SK-N-SH (cell line): ENCODE results near the gene PLOD2. TPM values are rescaled to one million over a fixed set of nuclear protein-coding genes. Genes with fewer than 3 reads are reported as not detected.

Source experiments
- CTCF ChIA-PET: fragments of 300-600, 350-600 bp; formaldehyde crosslinking; extraction: SDS; loops from one replicate; lab custom pipeline; 2021; lab: Yijun Ruan, JAX
- POLR2A ChIA-PET: fragments of 350-600 bp; sonication (Branson Sonifier 250); formaldehyde crosslinking; extraction: SDS; loops from one replicate; lab custom pipeline; 2020; ENCODE audit warnings: antibody characterized with exemption, inconsistent platforms; lab: Yijun Ruan, JAX
- DNase-seq: peaks from one replicate; pipeline ENCODE4 v3.0.0; 2012
- H2AFZ ChIP-seq: fragments of 200-600 bp; sonication (generic); 2 replicates; pipeline ENCODE4 v1.8.1; 2016; ENCODE audit warnings: antibody characterized with exemption, mild to moderate bottlenecking, low read depth
- H3F3A ChIP-seq: fragments of 200-600 bp; sonication (generic); replicated peaks from 2 replicates; pipeline ENCODE3; 2016; ENCODE audit warnings: antibody characterized with exemption, mild to moderate bottlenecking; ENCODE audit not compliant: insufficient read depth
- H3K27ac ChIP-seq, 2 experiments: fragments of 200-500 bp in 1 of 2; fragments of 200-600 bp in 1 of 2; sonication (Bioruptor generic) in 1 of 2; sonication (generic), shearing (Covaris generic) in 1 of 2; 2 replicates each; pipeline versions ENCODE4 v1.5.1 to v1.6.1; 2014 to 2016; ENCODE audit warnings: low read depth in 2 of 2, inconsistent platforms in 1 of 2, low read length in 1 of 2, mild to moderate bottlenecking in 1 of 2, mixed read lengths in 1 of 2
- H3K27me3 ChIP-seq: fragments of 200-600 bp; sonication (generic), shearing (Covaris generic); 2 replicates; pipeline ENCODE4 v1.6.1; 2016; ENCODE audit warnings: mixed run types; ENCODE audit not compliant: insufficient read depth
- H3K36me3 ChIP-seq, 2 experiments: fragments of 200-500 bp in 1 of 2; fragments of 200-600 bp in 1 of 2; sonication (Bioruptor generic) in 1 of 2; sonication (generic) in 1 of 2; replicated peaks in 1 of 2; 2 replicates each; pipeline versions ENCODE3 to v1.5.1; 2014 to 2016; ENCODE audit warnings: low read length in 1 of 2, mild to moderate bottlenecking in 1 of 2; ENCODE audit not compliant: insufficient read depth in 2 of 2, control insufficient read depth in 1 of 2
- H3K4me1 ChIP-seq, 2 experiments: fragments of 200-500 bp in 1 of 2; fragments of 200-600 bp in 1 of 2; sonication (Bioruptor generic) in 1 of 2; sonication (generic), shearing (Covaris generic) in 1 of 2; 2 replicates each; pipeline versions ENCODE4 v1.5.1 to v1.6.1; 2014 to 2016; ENCODE audit warnings: low read depth in 1 of 2, low read length in 1 of 2, mixed run types in 1 of 2; ENCODE audit not compliant: insufficient read depth in 2 of 2, control insufficient read depth in 1 of 2
- H3K4me2 ChIP-seq: fragments of 200-600 bp; sonication (generic), shearing (Covaris generic); 2 replicates; pipeline ENCODE4 v1.6.1; 2017; ENCODE audit warnings: mixed run types
- H3K4me3 ChIP-seq, 2 experiments: fragments of 200-500 bp in 1 of 2; fragments of 200-600 bp in 1 of 2; sonication (Bioruptor generic) in 1 of 2; sonication (generic), shearing (Covaris generic) in 1 of 2; 2 replicates each; pipeline versions ENCODE4 v1.5.1 to v1.8.1; 2014 to 2016; ENCODE audit warnings: low read depth in 2 of 2, inconsistent platforms in 1 of 2, low read length in 1 of 2, mild to moderate bottlenecking in 1 of 2, mixed read lengths in 1 of 2, moderate library complexity in 1 of 2
- H3K79me2 ChIP-seq: fragments of 200-600 bp; sonication (generic); 2 replicates; pipeline ENCODE4 v1.8.1; 2017; ENCODE audit warnings: mild to moderate bottlenecking; ENCODE audit not compliant: insufficient read depth
- H3K9ac ChIP-seq: fragments of 200-600 bp; sonication (generic); 2 replicates; pipeline ENCODE4 v1.6.1; 2017; ENCODE audit warnings: mixed run types
- H3K9me2 ChIP-seq: fragments of 200-600 bp; sonication (generic); 2 replicates; pipeline ENCODE4 v1.6.1; 2017; ENCODE audit warnings: mixed run types
- H3K9me3 ChIP-seq: fragments of 200-600 bp; sonication (generic); 2 replicates; pipeline ENCODE4 v1.6.1; 2017; ENCODE audit warnings: mixed run types, mild to moderate bottlenecking, moderate library complexity
- H4K20me1 ChIP-seq: fragments of 200-600 bp; sonication (generic); 2 replicates; pipeline ENCODE4 v1.6.1; 2017; ENCODE audit warnings: mild to moderate bottlenecking, mixed run types; ENCODE audit not compliant: insufficient read depth
- CHD2 ChIP-seq: fragments of 150-350 bp; IDR thresholded peaks from 2 replicates; pipeline ENCODE4 v1.6.1; 2018; ENCODE audit warnings: low read length; ENCODE audit not compliant: partially characterized antibody
- EP300 ChIP-seq, 2 experiments: IDR thresholded peaks; 2 replicates each; pipeline versions ENCODE4 v1.4.0 to v1.6.1; 2012; ENCODE audit warnings: borderline replicate concordance in 1 of 2, low read depth in 1 of 2, low read length in 1 of 2
- EZH2phosphoT487 ChIP-seq: fragments of 200-600 bp; sonication (generic); IDR thresholded peaks from 2 replicates; pipeline ENCODE4 v1.6.1; 2017; ENCODE audit warnings: low read depth, mixed run types, mild to moderate bottlenecking, antibody characterized with exemption, moderate library complexity, borderline replicate concordance
- FOXJ3 ChIP-seq: sonication (generic); formaldehyde crosslinking; IDR thresholded peaks from 2 replicates; pipeline ENCODE4 v1.5.1; 2020; ENCODE audit warnings: mild to moderate bottlenecking, missing genetic modification reagents
- GABPA ChIP-seq: IDR thresholded peaks from 2 replicates; pipeline ENCODE4 v1.4.0; 2012; ENCODE audit warnings: low read depth, mild to moderate bottlenecking
- MXI1 ChIP-seq: IDR thresholded peaks from 2 replicates; pipeline ENCODE4 v1.6.1; 2012; ENCODE audit warnings: mild to moderate bottlenecking, low read depth, low read length, improper control_type of control experiment
- NFIC ChIP-seq: IDR thresholded peaks from 2 replicates; pipeline ENCODE4 v1.4.0; 2012; ENCODE audit warnings: borderline replicate concordance
- RAD21 ChIP-seq: IDR thresholded peaks from 2 replicates; pipeline ENCODE4 v1.6.1; 2012; ENCODE audit warnings: mild to moderate bottlenecking, low read length
- RCOR1 ChIP-seq: fragments of 150-350 bp; IDR thresholded peaks from 2 replicates; pipeline ENCODE4 v1.6.1; 2017; ENCODE audit warnings: antibody characterized with exemption, low read length
- RFX5 ChIP-seq: IDR thresholded peaks from 2 replicates; pipeline ENCODE4 v1.6.1; 2012; ENCODE audit warnings: mild to moderate bottlenecking, improper control_type of control experiment, low read length
- SIN3A ChIP-seq: IDR thresholded peaks from 2 replicates; pipeline ENCODE4 v1.6.1; 2012; ENCODE audit warnings: low read depth, mild to moderate bottlenecking, low read length, moderate library complexity, borderline replicate concordance
- SMC3 ChIP-seq: IDR thresholded peaks from 2 replicates; pipeline ENCODE4 v1.6.1; 2012; ENCODE audit warnings: low read depth, low read length, improper control_type of control experiment
- TAF1 ChIP-seq: IDR thresholded peaks from 2 replicates; pipeline ENCODE4 v1.6.1; 2012; ENCODE audit warnings: low read depth, mild to moderate bottlenecking, low read length, moderate library complexity, borderline replicate concordance
- TCF12 ChIP-seq: IDR thresholded peaks from 2 replicates; pipeline ENCODE4 v1.4.0; 2012
- TEAD4 ChIP-seq: IDR thresholded peaks from 2 replicates; pipeline ENCODE4 v1.4.0; 2012; ENCODE audit warnings: mild to moderate bottlenecking, borderline replicate concordance; ENCODE audit not compliant: insufficient read depth
- WGBS: methylation state at CpG from one replicate; pipeline ENCODE4 v1.1.6; 2017; ENCODE audit warnings: low lambda C conversion rate; 5-methylcytosine and 5-hydroxymethylcytosine counted together
- polyA plus RNA-seq, 3 experiments: library from polyadenylated mRNA; depleted of rRNA; stranded (reverse); fragments of >200 nt; gene quantifications; 2 replicates each; pipeline ENCODE4 v1.2.3, GENCODE V29; 2012
- TF ChIP-seq, protein P1 (sequence below): IDR thresholded peaks from 2 replicates; pipeline ENCODE4; 2012
- TF ChIP-seq, protein P2 (sequence below): fragments of 150-350 bp; IDR thresholded peaks from 2 replicates; pipeline ENCODE4 v1.6.1; 2017; ENCODE audit warnings: antibody characterized with exemption, low read length, low read depth, borderline replicate concordance
- TF ChIP-seq, protein P3 (sequence below): IDR thresholded peaks from 2 replicates; pipeline ENCODE4 v1.6.1; 2012; ENCODE audit warnings: mild to moderate bottlenecking, low read depth, low read length, moderate library complexity
- TF ChIP-seq, protein P4 (sequence below): fragments of 150-350 bp; IDR thresholded peaks from 2 replicates; pipeline ENCODE4 v1.6.1; 2016; ENCODE audit warnings: mild to moderate bottlenecking, low read depth, low read length

PLOD2 gene
- polyA plus RNA-seq, 1 of the 3 experiments (the other 2 are of a cell fraction) = 0.58 TPM

DNA sequence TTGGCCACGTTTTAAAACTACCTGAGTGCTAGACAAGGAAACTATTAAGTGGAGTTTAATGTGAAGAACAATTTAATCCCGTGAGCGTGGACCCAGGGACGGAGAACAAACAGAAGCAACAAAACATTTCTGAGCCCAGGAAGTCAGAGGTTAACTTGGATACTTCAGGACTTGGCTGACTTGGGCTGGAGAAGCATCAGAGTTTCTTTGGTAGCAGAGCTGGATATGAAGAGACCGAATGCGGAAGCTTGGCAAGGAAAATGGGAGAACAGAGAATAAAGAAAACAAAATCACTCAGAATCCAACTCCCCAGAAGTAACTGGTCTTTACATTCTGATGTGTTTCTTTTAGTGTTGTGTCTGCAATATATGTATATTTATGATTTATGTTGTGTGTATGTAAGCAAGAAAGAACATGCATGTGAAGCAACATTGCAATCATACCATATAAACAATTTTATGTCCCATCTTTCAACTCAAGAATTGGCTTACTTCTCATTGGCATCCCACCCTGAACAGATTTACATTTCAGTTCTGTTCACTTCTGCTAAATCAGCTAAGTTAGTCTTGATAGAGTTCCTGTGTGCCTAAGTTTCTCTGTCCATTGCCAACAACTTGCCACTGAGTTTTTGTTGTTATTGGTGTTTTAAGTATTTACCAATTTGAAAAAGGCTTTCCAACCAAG, 17.2 kb upstream of the PLOD2 start:
- Histone ChIP-seq H3K4me3 (no peak overlapping the region), H3K9me3 (no peaks in the 10 kb centered on the region), H3K4me1 (no peaks in the 10 kb centered on the region), H3K4me2 (no peak overlapping the region), H2AFZ (no peak overlapping the region), H3K36me3 (no peaks in the 10 kb centered on the region), H3F3A (no peaks in the 10 kb centered on the region), H3K9ac (no peak overlapping the region), H3K79me2 (no peaks in the 10 kb centered on the region), H3K27ac (no peak overlapping the region), H4K20me1 (no peaks in the 10 kb centered on the region), H3K9me2 (no peaks in the 10 kb centered on the region)
- 24% methylated on average over 6 of the region's 6 CpGs for WGBS
- no peak for DNase-seq
- TF ChIP-seq RFX5 = no peak
- TF ChIP-seq TAF1 = no peak
- TF ChIP-seq, protein P1, sequence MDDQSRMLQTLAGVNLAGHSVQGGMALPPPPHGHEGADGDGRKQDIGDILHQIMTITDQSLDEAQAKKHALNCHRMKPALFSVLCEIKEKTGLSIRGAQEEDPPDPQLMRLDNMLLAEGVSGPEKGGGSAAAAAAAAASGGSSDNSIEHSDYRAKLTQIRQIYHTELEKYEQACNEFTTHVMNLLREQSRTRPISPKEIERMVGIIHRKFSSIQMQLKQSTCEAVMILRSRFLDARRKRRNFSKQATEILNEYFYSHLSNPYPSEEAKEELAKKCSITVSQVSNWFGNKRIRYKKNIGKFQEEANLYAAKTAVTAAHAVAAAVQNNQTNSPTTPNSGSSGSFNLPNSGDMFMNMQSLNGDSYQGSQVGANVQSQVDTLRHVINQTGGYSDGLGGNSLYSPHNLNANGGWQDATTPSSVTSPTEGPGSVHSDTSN = no peak
- TF ChIP-seq SIN3A = no peak
- TF ChIP-seq, protein P2, sequence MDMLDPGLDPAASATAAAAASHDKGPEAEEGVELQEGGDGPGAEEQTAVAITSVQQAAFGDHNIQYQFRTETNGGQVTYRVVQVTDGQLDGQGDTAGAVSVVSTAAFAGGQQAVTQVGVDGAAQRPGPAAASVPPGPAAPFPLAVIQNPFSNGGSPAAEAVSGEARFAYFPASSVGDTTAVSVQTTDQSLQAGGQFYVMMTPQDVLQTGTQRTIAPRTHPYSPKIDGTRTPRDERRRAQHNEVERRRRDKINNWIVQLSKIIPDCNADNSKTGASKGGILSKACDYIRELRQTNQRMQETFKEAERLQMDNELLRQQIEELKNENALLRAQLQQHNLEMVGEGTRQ = no peak
- TF ChIP-seq EP300 (IDR thresholded peaks at IDR 0.05; ENCODE audit: borderline replicate concordance in 1 of 2, low read depth in 1 of 2, low read length in 1 of 2) = no peak
- TF ChIP-seq, protein P3, sequence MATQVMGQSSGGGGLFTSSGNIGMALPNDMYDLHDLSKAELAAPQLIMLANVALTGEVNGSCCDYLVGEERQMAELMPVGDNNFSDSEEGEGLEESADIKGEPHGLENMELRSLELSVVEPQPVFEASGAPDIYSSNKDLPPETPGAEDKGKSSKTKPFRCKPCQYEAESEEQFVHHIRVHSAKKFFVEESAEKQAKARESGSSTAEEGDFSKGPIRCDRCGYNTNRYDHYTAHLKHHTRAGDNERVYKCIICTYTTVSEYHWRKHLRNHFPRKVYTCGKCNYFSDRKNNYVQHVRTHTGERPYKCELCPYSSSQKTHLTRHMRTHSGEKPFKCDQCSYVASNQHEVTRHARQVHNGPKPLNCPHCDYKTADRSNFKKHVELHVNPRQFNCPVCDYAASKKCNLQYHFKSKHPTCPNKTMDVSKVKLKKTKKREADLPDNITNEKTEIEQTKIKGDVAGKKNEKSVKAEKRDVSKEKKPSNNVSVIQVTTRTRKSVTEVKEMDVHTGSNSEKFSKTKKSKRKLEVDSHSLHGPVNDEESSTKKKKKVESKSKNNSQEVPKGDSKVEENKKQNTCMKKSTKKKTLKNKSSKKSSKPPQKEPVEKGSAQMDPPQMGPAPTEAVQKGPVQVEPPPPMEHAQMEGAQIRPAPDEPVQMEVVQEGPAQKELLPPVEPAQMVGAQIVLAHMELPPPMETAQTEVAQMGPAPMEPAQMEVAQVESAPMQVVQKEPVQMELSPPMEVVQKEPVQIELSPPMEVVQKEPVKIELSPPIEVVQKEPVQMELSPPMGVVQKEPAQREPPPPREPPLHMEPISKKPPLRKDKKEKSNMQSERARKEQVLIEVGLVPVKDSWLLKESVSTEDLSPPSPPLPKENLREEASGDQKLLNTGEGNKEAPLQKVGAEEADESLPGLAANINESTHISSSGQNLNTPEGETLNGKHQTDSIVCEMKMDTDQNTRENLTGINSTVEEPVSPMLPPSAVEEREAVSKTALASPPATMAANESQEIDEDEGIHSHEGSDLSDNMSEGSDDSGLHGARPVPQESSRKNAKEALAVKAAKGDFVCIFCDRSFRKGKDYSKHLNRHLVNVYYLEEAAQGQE = no peak
- TF ChIP-seq MXI1 = no peak
- no peak for TF ChIP-seq SMC3
- TF ChIP-seq CHD2 = no peak
- TF ChIP-seq, protein P4, sequence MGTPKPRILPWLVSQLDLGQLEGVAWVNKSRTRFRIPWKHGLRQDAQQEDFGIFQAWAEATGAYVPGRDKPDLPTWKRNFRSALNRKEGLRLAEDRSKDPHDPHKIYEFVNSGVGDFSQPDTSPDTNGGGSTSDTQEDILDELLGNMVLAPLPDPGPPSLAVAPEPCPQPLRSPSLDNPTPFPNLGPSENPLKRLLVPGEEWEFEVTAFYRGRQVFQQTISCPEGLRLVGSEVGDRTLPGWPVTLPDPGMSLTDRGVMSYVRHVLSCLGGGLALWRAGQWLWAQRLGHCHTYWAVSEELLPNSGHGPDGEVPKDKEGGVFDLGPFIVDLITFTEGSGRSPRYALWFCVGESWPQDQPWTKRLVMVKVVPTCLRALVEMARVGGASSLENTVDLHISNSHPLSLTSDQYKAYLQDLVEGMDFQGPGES = no peak
- no peak for TF ChIP-seq NFIC
- TF ChIP-seq RCOR1 = no peak
- no peak for TF ChIP-seq GABPA
- TF ChIP-seq TEAD4 = no peak
- TF ChIP-seq FOXJ3 (CRISPR knock-in tag) = no peak
- no peak for TF ChIP-seq RAD21
- no peak for TF ChIP-seq TCF12
- TF ChIP-seq EZH2phosphoT487 = no peak
- TF ChIP-seq, all 33 proteins: peak for 0
- CTCF ChIA-PET = interaction anchor here (1.0 to 3.9 kb wide), 2 partner anchors 10 to 12 kb away, joined by 5 to 13 read pairs; no protein-coding TSS in a partner anchor
- H3K27me3 ChIP-seq = no peaks in the 10 kb centered on the region; the same call in 1 of the 2 replicates
- POLR2A ChIA-PET = no interaction called here
